Duodenal mucosa (tissue), 2 donors: ENCODE data around the gene SEMA3E.

ENCODE experiments used
- H3K27ac ChIP-seq: one replicate; pipeline ENCODE4 v1.7.0; 2013; ENCODE audit warnings: low read depth, low read length
- H3K27me3 ChIP-seq, 2 donors: one replicate each; pipeline ENCODE4 v1.7.0; 2013; ENCODE audit warnings: low read length in 2 of 2, control low read depth in 1 of 2; ENCODE audit not compliant: insufficient read depth in 2 of 2, control insufficient read depth in 1 of 2
- H3K36me3 ChIP-seq, 2 donors: one replicate each; pipeline ENCODE4 v1.7.0; 2013; ENCODE audit warnings: low read length in 2 of 2, control low read depth in 1 of 2; ENCODE audit not compliant: insufficient read depth in 2 of 2, control insufficient read depth in 1 of 2
- H3K4me1 ChIP-seq, 2 donors: one replicate each; pipeline ENCODE4 v1.7.0; 2013; ENCODE audit warnings: low read length in 2 of 2, control low read depth in 1 of 2; ENCODE audit not compliant: insufficient read depth in 2 of 2, control insufficient read depth in 1 of 2
- H3K4me3 ChIP-seq, 2 donors: one replicate each; pipeline ENCODE4 v1.7.0; 2013; ENCODE audit warnings: low read length in 2 of 2, low read depth in 1 of 2
- H3K9ac ChIP-seq, 2 donors: one replicate each; pipeline ENCODE4 v1.7.0; 2013; ENCODE audit warnings: low read length in 2 of 2, low read depth in 1 of 2
- H3K9me3 ChIP-seq, 2 donors: one replicate each; pipeline ENCODE4 v1.7.0; 2013; ENCODE audit warnings: low read length in 2 of 2, control low read depth in 1 of 2; ENCODE audit not compliant: control insufficient read depth in 1 of 2

The SEMA3E gene

GRCh38 chr7:83648464-83649241 lies at the start of gene SEMA3E:
Gene SEMA3E, minus strand, starts transcription at chr7:83649139.
- no peaks in the 10 kb centered on the region for H3K9me3 ChIP-seq
- H3K27me3 ChIP-seq: peaks cover 3 to 9% of the 10 kb centered on the region in 2 donors
- no peak within 1 kb of the TSS for H3K27ac ChIP-seq
- H3K4me1 ChIP-seq: no peaks in the 10 kb centered on the region
- no peak within 1 kb of the TSS for H3K9ac ChIP-seq
- H3K4me3 ChIP-seq: peak within 1 kb of the TSS; percentile 38 to 57
- no peaks in the 10 kb centered on the region for H3K36me3 ChIP-seq

GRCh38 chr7:83697804-83698530 lies 49.0 kb upstream of the SEMA3E start:
- no peaks in the 10 kb centered on the region for H3K27me3 ChIP-seq
- no peaks in the 10 kb centered on the region for H3K4me1 ChIP-seq
- no peak overlapping the region for H3K27ac ChIP-seq
- H3K4me3 ChIP-seq: no peak overlapping the region
- no peaks in the 10 kb centered on the region for H3K36me3 ChIP-seq
- H3K9ac ChIP-seq: no peak overlapping the region
- H3K9me3 ChIP-seq: no peaks in the 10 kb centered on the region

DNA sequence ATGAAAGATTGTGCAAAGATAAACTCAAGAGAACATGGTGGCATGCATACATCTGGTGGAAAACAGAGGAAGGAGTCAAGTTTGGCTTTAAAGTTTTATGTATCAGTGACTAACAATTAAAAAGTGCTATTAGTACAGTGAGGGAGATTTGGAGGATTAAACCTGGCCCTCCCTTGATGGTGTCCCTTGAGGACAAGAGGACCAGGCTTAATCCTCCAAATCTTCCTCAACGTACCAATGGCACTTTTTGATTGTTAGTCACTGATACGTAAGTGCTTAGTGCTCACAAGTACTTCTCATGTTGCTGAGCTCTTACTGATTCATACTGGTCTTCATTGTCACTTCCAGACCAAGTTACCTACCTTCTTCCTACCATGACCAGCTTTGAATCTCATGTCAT lies 47.2 kb upstream of the SEMA3E start:
- Histone ChIP-seq H3K27ac (no peak overlapping the region), H3K9ac (no peak overlapping the region), H3K4me1 (no peaks in the 10 kb centered on the region), H3K9me3 (no peaks in the 10 kb centered on the region), H3K27me3 (no peaks in the 10 kb centered on the region), H3K4me3 (no peak overlapping the region), H3K36me3 (no peaks in the 10 kb centered on the region)

DNA sequence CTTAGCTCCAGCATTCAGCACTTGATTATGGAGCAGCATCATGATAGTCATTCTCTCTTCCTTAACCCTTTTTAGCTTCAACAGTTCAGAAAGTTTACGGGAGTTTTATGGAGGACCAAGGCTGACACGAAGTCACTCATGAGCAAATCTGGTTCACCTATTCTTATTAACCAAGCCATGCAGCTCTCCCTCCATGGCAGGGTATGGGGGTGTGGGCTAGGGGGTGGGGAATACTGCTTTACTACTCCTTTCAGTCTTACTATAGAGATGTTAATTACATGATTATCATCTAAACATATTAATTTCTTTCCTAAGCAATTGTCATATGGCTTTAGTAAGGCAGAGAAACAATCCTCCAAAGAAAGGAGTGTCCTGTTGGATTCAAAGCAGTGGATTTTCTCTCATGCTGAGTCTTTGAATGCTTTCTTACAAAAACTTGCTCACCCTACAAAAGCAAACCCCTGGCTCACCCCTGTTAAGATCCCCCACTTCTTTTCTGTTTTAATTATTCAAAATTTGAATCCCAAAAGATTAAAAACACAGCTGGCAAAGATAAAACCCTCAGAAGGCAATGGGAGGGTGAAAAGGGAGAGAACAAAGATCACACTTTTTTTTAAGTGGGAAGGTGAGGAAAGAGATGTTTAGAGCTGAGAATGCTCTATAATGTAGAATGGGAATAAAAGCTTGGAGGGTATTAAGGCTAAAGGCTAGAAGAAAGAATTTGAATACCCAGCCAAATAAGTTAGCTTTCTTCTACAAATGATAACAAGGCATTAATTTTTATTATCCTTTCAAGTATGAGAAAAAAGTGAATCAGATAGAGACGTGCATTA lies 46.4 kb upstream of the SEMA3E start:
- H3K4me3 ChIP-seq: no peak overlapping the region
- no peaks in the 10 kb centered on the region for H3K27me3 ChIP-seq
- H3K9ac ChIP-seq: no peak overlapping the region
- H3K4me1 ChIP-seq: no peaks in the 10 kb centered on the region
- no peaks in the 10 kb centered on the region for H3K36me3 ChIP-seq
- H3K27ac ChIP-seq: no peak overlapping the region
- H3K9me3 ChIP-seq: no peaks in the 10 kb centered on the region

DNA sequence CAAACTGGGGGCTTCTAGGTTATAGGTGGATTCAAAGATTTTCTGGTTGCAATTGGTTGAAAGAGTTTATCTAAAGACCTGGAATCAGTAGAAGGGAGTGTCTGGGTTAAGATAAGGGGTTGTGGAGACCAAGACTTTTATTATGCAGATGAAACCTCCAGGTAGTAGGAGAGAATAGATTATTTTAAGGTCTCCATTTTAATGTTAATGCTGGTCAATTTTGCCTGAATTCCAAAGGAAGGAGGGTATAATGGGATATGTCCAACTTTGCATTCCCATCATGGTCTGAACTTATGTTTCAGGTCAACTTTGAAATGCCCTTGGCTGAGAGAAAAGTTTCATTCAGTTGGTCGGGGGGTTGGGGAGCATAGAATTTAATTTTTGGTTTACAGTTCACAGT lies 44.3 kb upstream of the SEMA3E start:
- H3K9ac ChIP-seq: no peak overlapping the region
- no peak overlapping the region for H3K27ac ChIP-seq
- H3K4me3 ChIP-seq: no peak overlapping the region
- no peaks in the 10 kb centered on the region for H3K36me3 ChIP-seq
- H3K4me1 ChIP-seq: no peaks in the 10 kb centered on the region
- no peaks in the 10 kb centered on the region for H3K9me3 ChIP-seq
- H3K27me3 ChIP-seq: no peaks in the 10 kb centered on the region

DNA sequence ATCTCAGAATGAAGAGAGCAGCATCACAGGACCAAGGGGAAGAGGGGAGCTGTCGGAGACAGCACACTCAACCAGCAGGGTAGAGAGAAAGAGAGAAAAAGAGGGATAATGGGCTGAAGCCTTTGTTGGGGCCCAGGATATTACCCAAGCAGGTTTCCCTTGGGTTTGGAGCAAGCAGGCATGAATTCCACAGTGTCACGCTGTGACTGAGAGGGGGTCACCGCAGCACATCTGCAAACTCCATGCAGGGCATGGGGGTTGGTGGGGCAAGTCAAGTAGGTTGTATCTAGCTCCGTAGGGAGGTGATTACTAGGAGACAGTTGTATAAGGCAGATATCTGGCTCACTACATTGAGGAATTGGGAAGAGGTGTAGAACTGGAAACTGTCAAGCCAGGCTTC lies 42.2 kb upstream of the SEMA3E start:
- H3K36me3 ChIP-seq: no peaks in the 10 kb centered on the region
- no peaks in the 10 kb centered on the region for H3K4me1 ChIP-seq
- no peaks in the 10 kb centered on the region for H3K27me3 ChIP-seq
- H3K27ac ChIP-seq: no peak overlapping the region
- no peak overlapping the region for H3K9ac ChIP-seq
- H3K4me3 ChIP-seq: no peak overlapping the region
- H3K9me3 ChIP-seq: no peaks in the 10 kb centered on the region

DNA sequence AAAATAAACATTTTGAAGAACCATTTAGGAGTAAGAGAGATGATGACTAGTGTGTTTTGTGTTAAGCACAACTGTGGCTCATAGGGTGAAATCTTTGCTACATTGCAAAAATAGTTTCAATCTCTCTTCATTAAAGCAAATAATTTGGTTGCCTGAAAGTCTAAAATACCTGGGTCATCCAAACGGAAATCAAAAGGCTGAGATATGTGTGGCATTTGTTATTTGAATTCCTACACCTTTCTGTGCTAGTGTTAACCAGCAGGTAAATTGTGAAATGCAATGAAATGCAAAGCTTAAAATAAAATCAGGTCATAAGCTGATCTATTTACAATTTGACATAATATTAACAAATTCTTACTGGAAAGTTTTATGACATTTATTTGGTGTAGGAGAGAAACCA lies 40.9 kb upstream of the SEMA3E start:
- no peaks in the 10 kb centered on the region for H3K9me3 ChIP-seq
- H3K9ac ChIP-seq: no peak overlapping the region
- H3K4me1 ChIP-seq: no peaks in the 10 kb centered on the region
- no peak overlapping the region for H3K27ac ChIP-seq
- no peaks in the 10 kb centered on the region for H3K36me3 ChIP-seq
- H3K27me3 ChIP-seq: no peaks in the 10 kb centered on the region
- H3K4me3 ChIP-seq: no peak overlapping the region

DNA sequence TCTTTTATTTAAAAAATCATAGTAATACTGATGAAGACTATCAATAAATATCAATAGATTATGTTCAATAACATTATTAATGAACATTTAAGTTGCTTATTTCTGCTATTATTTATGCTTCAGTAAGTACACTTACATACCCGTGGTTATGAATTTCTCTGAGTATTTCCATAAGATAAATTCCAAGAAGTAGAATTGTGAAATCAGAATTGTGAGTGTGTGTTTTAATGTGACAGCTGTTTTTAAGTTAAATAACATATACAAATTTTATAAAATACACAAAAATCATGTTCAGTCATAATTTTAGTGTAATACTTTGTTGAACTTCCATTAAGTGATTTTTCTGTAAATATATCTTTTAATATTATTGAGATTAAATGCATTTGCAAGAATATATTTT lies 37.5 kb upstream of the SEMA3E start:
- Histone ChIP-seq H3K36me3 (no peaks in the 10 kb centered on the region), H3K4me1 (no peaks in the 10 kb centered on the region), H3K4me3 (no peak overlapping the region), H3K27me3 (no peaks in the 10 kb centered on the region), H3K27ac (no peak overlapping the region), H3K9me3 (no peaks in the 10 kb centered on the region), H3K9ac (no peak overlapping the region)

- H3K36me3 ChIP-seq: no peaks in the 10 kb centered on the region
- H3K4me3 ChIP-seq: no peak overlapping the region
- H3K9me3 ChIP-seq: no peaks in the 10 kb centered on the region
- H3K4me1 ChIP-seq: no peaks in the 10 kb centered on the region
- no peak overlapping the region for H3K27ac ChIP-seq
- H3K9ac ChIP-seq: no peak overlapping the region
- no peaks in the 10 kb centered on the region for H3K27me3 ChIP-seq
Measured at GRCh38 chr7:83684928-83685327, 36.0 kb upstream of the SEMA3E start.

GRCh38 chr7:83681200-83681778 lies 32.4 kb upstream of the SEMA3E start:
- Histone ChIP-seq H3K27ac (no peak overlapping the region), H3K27me3 (no peaks in the 10 kb centered on the region), H3K4me1 (no peaks in the 10 kb centered on the region), H3K9ac (no peak overlapping the region), H3K4me3 (no peak overlapping the region), H3K36me3 (no peaks in the 10 kb centered on the region), H3K9me3 (no peaks in the 10 kb centered on the region)
